GM21737 (cell line): ENCODE results near the gene TMEM41B.
"Not testable (repeated sequence)": the region's sequence is repeated elsewhere in the genome, so short reads cannot be mapped to it uniquely, and the experiment has no call there.

ENCODE experiments used
- ATAC-seq: cut with Tn5 transposase; IDR thresholded peaks from one replicate; pipeline ENCODE4 v1.9.1; 2021; ENCODE audit warnings: mild to moderate bottlenecking, moderate library complexity; ENCODE audit not compliant: unreplicated experiment

Gene TMEM41B

GRCh38 chr11:9263840-9264315 is 50.5 kb downstream of the TMEM41B start:
- peak; percentile 61 for ATAC-seq

DNA sequence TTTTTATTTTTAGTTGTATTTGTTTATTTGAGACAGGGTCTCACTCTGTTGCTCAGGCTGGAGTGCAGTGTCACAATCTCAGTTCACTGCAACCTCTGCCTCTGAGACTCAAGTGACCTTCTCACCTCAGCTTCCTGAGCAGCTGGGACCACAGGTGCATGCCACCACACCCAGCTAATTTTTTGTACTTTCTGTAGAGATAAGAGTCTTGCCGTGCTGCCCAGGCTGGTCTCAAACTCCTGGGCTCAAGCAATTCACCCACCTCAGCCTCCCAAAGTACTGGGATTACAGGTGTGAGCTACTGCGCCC is 53.6 kb downstream of the TMEM41B start:
- not testable (repeated sequence) for ATAC-seq

DNA sequence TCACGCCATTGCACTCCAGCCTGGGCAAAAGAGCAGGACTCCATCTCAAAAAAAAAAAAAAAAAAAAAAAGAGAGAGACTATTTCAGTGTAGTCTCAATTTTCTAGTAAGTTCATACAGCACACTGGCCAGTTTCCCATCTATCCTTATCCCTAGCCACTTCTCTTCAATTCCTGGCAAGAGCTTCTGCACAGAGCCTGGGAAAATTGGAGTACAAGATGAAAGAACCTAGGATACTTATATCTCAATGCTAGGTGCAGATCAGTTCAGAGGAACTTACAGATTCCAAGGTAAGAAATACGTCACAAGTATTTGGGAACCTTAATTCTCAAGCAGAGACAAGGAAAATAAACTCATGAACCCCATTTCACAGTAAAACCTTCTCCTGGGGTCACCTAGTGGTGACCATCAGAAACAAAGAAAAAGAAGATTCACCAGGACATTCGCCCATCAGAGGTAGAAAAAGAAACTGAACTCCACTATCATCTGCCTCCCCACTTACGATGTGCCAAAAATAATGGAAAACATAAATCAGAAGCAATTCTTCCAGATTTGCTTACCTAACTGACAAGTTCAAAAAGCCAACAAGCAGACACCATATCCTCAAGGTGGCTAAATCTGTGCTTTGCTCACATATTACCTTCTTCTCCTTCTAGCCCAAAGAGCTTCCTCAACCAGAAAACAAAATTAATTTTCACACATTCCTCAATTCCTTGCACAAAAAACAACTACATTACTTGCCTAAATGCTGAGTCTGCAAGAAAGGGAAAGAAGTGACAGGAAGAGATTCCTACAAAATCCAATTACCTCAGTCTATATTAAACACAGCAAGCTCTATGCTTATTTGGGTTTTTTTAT is 54.2 kb downstream of the TMEM41B start:
- no peak for ATAC-seq

DNA sequence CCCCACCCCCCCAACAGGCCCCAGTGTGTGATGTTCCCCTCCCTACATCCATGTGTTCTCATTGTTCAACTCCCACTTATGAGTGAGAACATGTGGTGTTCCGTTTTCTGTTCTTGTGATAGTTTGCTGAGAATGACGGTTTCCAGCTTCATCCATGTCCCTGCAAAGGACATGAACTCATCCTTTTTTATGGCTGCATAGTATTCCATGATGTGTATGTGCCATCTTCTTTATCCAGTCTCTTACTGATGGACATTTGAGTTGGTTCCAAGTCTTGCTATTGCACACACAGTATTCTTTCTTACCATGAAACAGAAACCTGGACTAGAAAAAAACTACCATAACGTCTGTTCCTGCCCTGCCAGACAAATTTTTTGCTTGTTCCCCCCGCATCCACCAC is 56.1 kb downstream of the TMEM41B start:
- ATAC-seq, result not testable (repeated sequence)

DNA sequence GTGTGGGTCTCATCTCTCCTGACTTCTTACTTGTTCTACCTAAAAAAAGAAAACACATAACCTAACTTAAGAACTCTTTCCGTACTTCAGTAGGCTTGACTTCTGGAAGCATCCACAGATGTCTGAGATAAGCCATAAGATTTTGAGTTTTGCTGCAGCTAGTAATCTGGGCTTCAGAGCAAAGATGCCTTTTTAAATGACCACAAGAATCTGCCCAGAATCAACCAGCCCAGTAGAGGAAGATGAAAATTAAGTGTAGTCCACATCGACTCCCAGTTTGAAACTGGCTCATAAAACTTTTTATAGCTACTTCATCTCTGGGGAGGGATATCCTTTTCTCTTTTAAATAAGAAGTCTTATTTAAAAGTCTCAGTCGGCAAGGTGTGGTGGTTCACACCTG is 60.0 kb downstream of the TMEM41B start:
- no peak for ATAC-seq

GRCh38 chr11:9253086-9253485 is 61.3 kb downstream of the TMEM41B start:
- ATAC-seq, result no peak

GRCh38 chr11:9251311-9251710 is 63.1 kb downstream of the TMEM41B start:
- no peak for ATAC-seq

- peak; percentile 73 for ATAC-seq
Measured at GRCh38 chr11:9250139-9250582, 64.2 kb downstream of the TMEM41B start.

DNA sequence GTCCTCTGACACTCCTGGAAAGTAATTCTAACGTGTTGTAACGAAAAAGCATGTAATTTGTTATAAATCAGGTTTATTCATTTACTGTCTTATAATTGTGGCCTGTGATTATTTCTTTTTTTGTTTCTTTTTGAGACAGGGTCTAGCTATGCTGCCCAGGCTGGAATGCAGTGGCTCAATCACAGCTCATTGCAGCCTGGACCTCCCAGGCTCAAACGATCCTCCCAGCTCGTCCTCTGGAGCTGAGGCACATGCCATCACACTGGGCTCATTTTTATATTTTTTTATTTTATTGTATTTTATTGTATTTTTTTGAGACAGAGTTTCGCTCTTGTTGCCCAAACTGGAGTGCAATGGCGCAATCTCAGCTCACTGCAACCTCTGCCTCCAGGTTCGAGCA is 65.1 kb downstream of the TMEM41B start:
- ATAC-seq, result no peak

GRCh38 chr11:9247863-9248262 is 66.5 kb downstream of the TMEM41B start:
- no peak for ATAC-seq

GRCh38 chr11:9236242-9236641 is 78.2 kb downstream of the TMEM41B start:
- not testable (repeated sequence) for ATAC-seq

DNA sequence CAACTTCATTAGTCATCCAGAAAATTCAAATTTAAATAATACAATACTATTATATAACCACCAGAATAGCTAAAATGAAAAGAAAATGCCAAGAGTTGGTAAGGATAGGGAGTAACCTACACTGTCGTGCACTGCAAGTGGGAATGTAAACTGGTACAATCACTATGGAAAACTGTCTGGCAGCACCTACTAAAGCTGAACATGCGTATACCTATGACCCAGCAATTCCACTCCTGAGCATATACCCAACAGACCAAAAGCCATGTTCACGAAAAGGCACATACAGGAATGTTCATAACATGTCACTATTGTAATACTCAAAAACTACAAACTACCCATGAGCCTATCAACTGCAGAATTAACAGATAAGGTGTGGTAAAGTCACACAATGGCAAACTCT is 81.9 kb downstream of the TMEM41B start:
- no peak for ATAC-seq

- peak; percentile 60 for ATAC-seq
Measured at GRCh38 chr11:9231848-9232177, 82.6 kb downstream of the TMEM41B start.
